Hepatocyte (in vitro differentiated cells): Measurements from ENCODE around the gene THAP12. TPM values are rescaled to one million over a fixed set of nuclear protein-coding genes. Genes with fewer than 3 reads are reported as not detected.
A peak's percentile ranks its signal among the peaks of the same experiment; 100 is the strongest.

Source experiments
- DNase-seq: peaks from one replicate; pipeline ENCODE4 v3.0.0-alpha.2; 2016; ENCODE audit warnings: low spot score
- H2AFZ ChIP-seq: fragments of 200-600 bp; sonication (generic); 2 replicates; pipeline ENCODE4 v1.6.0; 2016; ENCODE audit warnings: antibody characterized with exemption, mild to moderate bottlenecking
- H3K27ac ChIP-seq: fragments of 200-600 bp; sonication (generic); 2 replicates; pipeline ENCODE4 v1.5.1; 2016; ENCODE audit warnings: mild to moderate bottlenecking
- H3K27me3 ChIP-seq: fragments of 200-600 bp; sonication (generic); 2 replicates; pipeline ENCODE4 v1.6.1; 2016
- H3K36me3 ChIP-seq: fragments of 200-600 bp; sonication (generic); replicated peaks from 2 replicates; pipeline ENCODE4 v1.5.1; 2016; ENCODE audit warnings: low read depth; ENCODE audit not compliant: insufficient read depth
- H3K4me1 ChIP-seq: fragments of 200-600 bp; sonication (generic); 2 replicates; pipeline ENCODE4 v1.5.1; 2016; ENCODE audit warnings: mild to moderate bottlenecking, moderate library complexity; ENCODE audit not compliant: insufficient read depth
- H3K4me2 ChIP-seq: fragments of 200-600 bp; sonication (generic); 2 replicates; pipeline ENCODE4 v1.6.0; 2016
- H3K4me3 ChIP-seq: fragments of 200-600 bp; sonication (generic); 2 replicates; pipeline ENCODE4 v1.5.1; 2016; ENCODE audit warnings: mild to moderate bottlenecking
- H3K79me2 ChIP-seq: fragments of 200-600 bp; sonication (generic); 2 replicates; pipeline ENCODE4 v1.6.0; 2017; ENCODE audit warnings: mild to moderate bottlenecking
- H3K9me2 ChIP-seq: fragments of 200-600 bp; sonication (generic); replicated peaks from 2 replicates; pipeline ENCODE4 v1.6.0; 2017; ENCODE audit warnings: mild to moderate bottlenecking; ENCODE audit not compliant: insufficient read depth
- H3K9me3 ChIP-seq: fragments of 200-600 bp; sonication (generic); 2 replicates; pipeline ENCODE4 v1.5.1; 2016; ENCODE audit warnings: low read depth, mild to moderate bottlenecking
- H4K20me1 ChIP-seq: fragments of 200-600 bp; sonication (generic); 2 replicates; pipeline ENCODE4 v1.6.0; 2016; ENCODE audit warnings: mild to moderate bottlenecking; ENCODE audit not compliant: insufficient read depth, poor library complexity, severe bottlenecking
- EZH2 ChIP-seq: fragments of 200-600 bp; sonication (generic); IDR thresholded peaks from 2 replicates; pipeline ENCODE4 v1.6.1; 2016; ENCODE audit warnings: antibody characterized with exemption, mild to moderate bottlenecking, borderline replicate concordance
- EZH2phosphoT487 ChIP-seq: fragments of 200-600 bp; sonication (generic); IDR thresholded peaks from one replicate; pipeline ENCODE4 v1.6.1; 2018; ENCODE audit warnings: antibody characterized with exemption, mild to moderate bottlenecking, low read depth, moderate library complexity; ENCODE audit not compliant: unreplicated experiment, severe bottlenecking
- WGBS: methylation state at CpG from one replicate; pipeline ENCODE4 v1.1.6; 2016; ENCODE audit warnings: low lambda C conversion rate; ENCODE audit errors: missing lambda C conversion rate; 5-methylcytosine and 5-hydroxymethylcytosine counted together
- polyA plus RNA-seq: library from polyadenylated mRNA; unstranded; fragments of >200 nt; fragmentation: Nextera tagmentation; extraction: Ambion mirVana; gene quantifications from 2 replicates; pipeline ENCODE4 v1.2.1, GENCODE V29; 2016
- total RNA-seq: library from RNA; depleted of rRNA; stranded (reverse); fragments of >200 nt; gene quantifications from 2 replicates; pipeline ENCODE4 v1.2.3, GENCODE V29; 2014
- TF ChIP-seq, protein P1 (sequence below): fragments of 200-600 bp; sonication (generic); IDR thresholded peaks from 2 replicates; pipeline ENCODE4 v1.5.1; 2016; ENCODE audit warnings: antibody characterized with exemption, mild to moderate bottlenecking; ENCODE audit not compliant: poor library complexity

The THAP12 gene
- total and polyA plus RNA-seq, 2 experiments from 2014 or later = 21.5 to 62.6 TPM

DNA sequence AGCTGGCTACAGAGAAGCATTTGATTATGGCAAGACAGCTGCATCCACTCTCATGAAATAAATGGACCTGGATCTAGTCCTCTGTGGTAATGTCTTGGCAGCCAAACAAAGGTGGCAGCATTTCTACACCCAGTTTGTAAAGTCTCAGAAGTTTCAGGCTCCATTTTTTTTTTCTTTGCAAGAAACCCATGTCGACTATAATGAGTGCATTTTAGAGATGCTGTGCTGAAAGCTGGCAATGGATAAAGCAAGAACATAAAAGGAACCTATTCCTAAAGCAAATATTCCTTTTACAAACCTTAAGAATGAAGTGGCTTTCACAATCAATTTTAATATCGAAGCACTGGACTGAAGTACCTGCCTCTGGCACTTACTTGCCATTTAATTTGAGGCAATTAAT lies 33.5 kb downstream of the THAP12 start:
- TF ChIP-seq EZH2phosphoT487 (no peak), EZH2 (no peak)
- TF ChIP-seq, protein P1, sequence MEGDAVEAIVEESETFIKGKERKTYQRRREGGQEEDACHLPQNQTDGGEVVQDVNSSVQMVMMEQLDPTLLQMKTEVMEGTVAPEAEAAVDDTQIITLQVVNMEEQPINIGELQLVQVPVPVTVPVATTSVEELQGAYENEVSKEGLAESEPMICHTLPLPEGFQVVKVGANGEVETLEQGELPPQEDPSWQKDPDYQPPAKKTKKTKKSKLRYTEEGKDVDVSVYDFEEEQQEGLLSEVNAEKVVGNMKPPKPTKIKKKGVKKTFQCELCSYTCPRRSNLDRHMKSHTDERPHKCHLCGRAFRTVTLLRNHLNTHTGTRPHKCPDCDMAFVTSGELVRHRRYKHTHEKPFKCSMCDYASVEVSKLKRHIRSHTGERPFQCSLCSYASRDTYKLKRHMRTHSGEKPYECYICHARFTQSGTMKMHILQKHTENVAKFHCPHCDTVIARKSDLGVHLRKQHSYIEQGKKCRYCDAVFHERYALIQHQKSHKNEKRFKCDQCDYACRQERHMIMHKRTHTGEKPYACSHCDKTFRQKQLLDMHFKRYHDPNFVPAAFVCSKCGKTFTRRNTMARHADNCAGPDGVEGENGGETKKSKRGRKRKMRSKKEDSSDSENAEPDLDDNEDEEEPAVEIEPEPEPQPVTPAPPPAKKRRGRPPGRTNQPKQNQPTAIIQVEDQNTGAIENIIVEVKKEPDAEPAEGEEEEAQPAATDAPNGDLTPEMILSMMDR = peak; percentile 8
- DNase-seq = no peak
- no peak overlapping the region for H3K27ac ChIP-seq

DNA sequence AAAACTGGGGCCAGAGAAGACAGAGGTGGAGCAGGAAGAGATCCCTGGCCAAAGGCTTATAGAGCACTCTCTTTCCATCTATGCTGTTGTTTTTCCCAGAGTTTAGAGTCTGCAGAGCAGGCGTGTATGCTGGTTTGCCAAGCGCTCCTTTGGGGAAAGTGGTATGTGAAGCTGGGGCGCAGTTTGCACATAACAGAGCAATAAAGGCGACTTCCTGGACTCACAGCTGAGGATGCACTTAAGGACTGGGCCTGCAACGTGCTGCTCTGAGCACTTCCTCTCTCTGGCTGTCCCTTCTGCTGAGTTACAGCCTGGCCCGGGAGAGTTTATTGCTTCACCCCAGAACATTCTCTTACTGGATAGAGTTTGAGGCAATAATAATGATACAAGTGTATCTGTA lies 41.7 kb downstream of the THAP12 start:
- Histone ChIP-seq H3K4me1 (no peaks in the 10 kb centered on the region), H3K4me2 (no peak overlapping the region), H4K20me1 (no peaks in the 10 kb centered on the region), H3K4me3 (no peak overlapping the region), H3K27ac (no peak overlapping the region), H2AFZ (no peak overlapping the region), H3K9me3 (no peaks in the 10 kb centered on the region), H3K79me2 (no peaks in the 10 kb centered on the region), H3K27me3 (no peaks in the 10 kb centered on the region), H3K9me2 (no peaks in the 10 kb centered on the region), H3K36me3 (no peaks in the 10 kb centered on the region)
- TF ChIP-seq, protein P1 = no peak
- TF ChIP-seq EZH2phosphoT487 (no peak), EZH2 (no peak)
- 58% methylated on average over 6 of the region's 6 CpGs for WGBS
- DNase-seq = no peak

More for the DNA sequence above, 33.5 kb downstream of the THAP12 start:
- no peak overlapping the region for H2AFZ ChIP-seq
- H3K4me1 ChIP-seq = no peaks in the 10 kb centered on the region
- H3K9me3 ChIP-seq = no peaks in the 10 kb centered on the region
- no peaks in the 10 kb centered on the region for H3K27me3 ChIP-seq
- 68% methylated on average over 2 of the region's 2 CpGs for WGBS
- H3K4me2 ChIP-seq = no peak overlapping the region
- no peaks in the 10 kb centered on the region for H3K36me3 ChIP-seq
- no peaks in the 10 kb centered on the region for H3K9me2 ChIP-seq
- H3K79me2 ChIP-seq = no peaks in the 10 kb centered on the region
- H3K4me3 ChIP-seq = no peak overlapping the region
- H4K20me1 ChIP-seq = no peaks in the 10 kb centered on the region

DNA sequence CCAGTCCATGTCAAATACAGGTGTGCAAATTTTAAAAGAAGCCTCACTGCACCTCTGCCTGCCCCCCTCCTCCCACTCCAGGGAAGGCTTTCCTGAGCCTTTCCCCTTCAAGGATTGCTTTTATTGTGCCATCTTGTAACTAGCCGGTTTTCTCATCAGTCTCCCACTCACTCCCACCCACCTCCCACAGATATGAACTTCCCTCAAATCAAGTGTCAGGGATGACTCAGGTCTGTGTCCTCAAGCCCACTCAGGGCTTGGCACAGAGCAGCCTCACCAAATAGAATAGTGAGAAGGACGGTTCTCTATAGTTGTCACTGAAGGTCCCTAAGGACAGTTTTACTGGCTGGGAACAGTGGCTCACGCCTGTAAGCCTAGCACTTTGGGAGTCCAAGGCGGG lies 43.0 kb downstream of the THAP12 start:
- Histone ChIP-seq H3K36me3 (no peaks in the 10 kb centered on the region), H3K27me3 (no peaks in the 10 kb centered on the region), H3K79me2 (no peaks in the 10 kb centered on the region), H3K9me3 (no peaks in the 10 kb centered on the region), H2AFZ (no peak overlapping the region), H4K20me1 (no peaks in the 10 kb centered on the region), H3K4me3 (no peak overlapping the region), H3K4me1 (no peaks in the 10 kb centered on the region), H3K4me2 (no peak overlapping the region), H3K27ac (no peak overlapping the region), H3K9me2 (no peaks in the 10 kb centered on the region)
- WGBS = 89% methylated on average over 4 of the region's 4 CpGs
- DNase-seq = no peak
- TF ChIP-seq, protein P1 = no peak

DNA sequence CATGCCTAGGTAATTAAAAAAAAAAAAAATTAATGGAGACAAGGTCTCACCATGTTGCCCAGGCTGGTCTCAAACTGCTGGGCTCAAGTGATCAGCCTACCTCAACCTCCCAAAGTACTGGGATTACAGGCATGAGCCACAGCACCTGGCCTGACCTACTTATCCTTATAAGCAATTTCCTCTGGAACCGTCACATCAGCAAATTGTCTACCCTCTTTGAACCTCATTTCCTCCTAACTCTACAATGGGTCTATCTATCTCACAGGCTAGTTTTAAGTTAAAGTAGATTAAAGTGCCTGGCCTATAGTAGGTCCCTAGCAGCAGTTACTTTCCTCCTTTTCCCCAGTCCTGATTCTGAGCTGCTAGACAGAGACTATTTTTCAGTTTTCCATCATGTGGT lies 43.5 kb downstream of the THAP12 start:
- Histone ChIP-seq H3K9me3 (no peaks in the 10 kb centered on the region), H2AFZ (no peak overlapping the region), H3K36me3 (no peaks in the 10 kb centered on the region), H3K27ac (no peak overlapping the region), H3K79me2 (no peaks in the 10 kb centered on the region), H3K4me2 (no peak overlapping the region), H4K20me1 (no peaks in the 10 kb centered on the region), H3K4me3 (no peak overlapping the region), H3K27me3 (no peaks in the 10 kb centered on the region), H3K9me2 (no peaks in the 10 kb centered on the region), H3K4me1 (no peaks in the 10 kb centered on the region)
- DNase-seq = no peak
- 92% methylated on average over 1 of the region's 1 CpG for WGBS
- TF ChIP-seq EZH2phosphoT487 (no peak), EZH2 (no peak)
- TF ChIP-seq, protein P1 = no peak
